K562 (cell line): ENCODE results near the gene RTL1. TPM values are rescaled to one million over a fixed set of nuclear protein-coding genes. Genes with fewer than 3 reads are reported as not detected.

Experiments used
- ATAC-seq: fragments of 200-7000 bp; cut with Tn5 transposase; 3 replicates; pipeline ENCODE4 v1.9.1; 2020; ENCODE audit warnings: moderate library complexity
- BruUV-seq: library from RNA; stranded (reverse); fragments of 400-500 nt; replicated peaks from 2 replicates; lab custom pipeline; 2021; lab: Mats Ljungman, UMichigan
- CTCF ChIA-PET: fragments of 300-600 bp; formaldehyde crosslinking; extraction: SDS; loops from one replicate; lab custom pipeline; 2021; ENCODE audit warnings: low intra/inter-chr PET ratio; lab: Yijun Ruan, JAX
- POLR2A ChIA-PET: fragments of 300-600, 350-650 bp; sonication (Branson Sonifier 250); formaldehyde crosslinking; extraction: SDS; loops from one replicate; lab custom pipeline; 2021; ENCODE audit warnings: antibody characterized with exemption, inconsistent platforms; lab: Yijun Ruan, JAX
- DNase-seq, 4 experiments: peaks; one replicate each; pipeline versions ENCODE4 v3.0.0 to v3.0.0-alpha.2; 2011 to 2018; ENCODE audit warnings: low spot score in 3 of 4, mixed read lengths in 3 of 4; ENCODE audit errors: extremely low read depth in 1 of 4
- FAIRE-seq: peaks from 2 replicates; lab custom pipeline; 2011; peaks lifted over from hg19 to GRCh38; lab: Jason Lieb, UNC
- H2AFZ ChIP-seq: 2 replicates; pipeline ENCODE4 v1.6.0; 2011; ENCODE audit warnings: low read depth, low read length, control low read depth, inconsistent platforms
- H3K27ac ChIP-seq: fragments of 200-600 bp; 3 replicates; pipeline ENCODE4 v1.8.0; 2011; ENCODE audit warnings: low read depth, mild to moderate bottlenecking, control low read depth, inconsistent platforms, low read length, moderate library complexity, mixed read lengths; ENCODE audit errors: extremely low read depth
- H3K27me3 ChIP-seq, 2 experiments: fragments of 300-600 bp in 1 of 2; 2 replicates in 1 of 2; 3 replicates in 1 of 2; pipeline versions ENCODE4 v1.6.0 to v1.8.0; 2011; ENCODE audit warnings: inconsistent platforms in 2 of 2, low read length in 2 of 2, mild to moderate bottlenecking in 1 of 2, mixed read lengths in 1 of 2, moderate library complexity in 1 of 2; ENCODE audit not compliant: control insufficient read depth in 2 of 2, insufficient read depth in 2 of 2
- H3K36me3 ChIP-seq: fragments of 300-600 bp; 3 replicates; pipeline ENCODE4 v1.8.0; 2011; ENCODE audit warnings: mild to moderate bottlenecking, low read length, inconsistent platforms; ENCODE audit not compliant: control insufficient read depth, insufficient read depth
- H3K4me1 ChIP-seq, 2 experiments: fragments of 200-600 bp in 1 of 2; replicated peaks in 1 of 2; 2 replicates in 1 of 2; 3 replicates in 1 of 2; pipeline versions ENCODE4 v1.5.1 to v1.8.0; 2011; ENCODE audit warnings: inconsistent platforms in 2 of 2, low read length in 2 of 2, mild to moderate bottlenecking in 1 of 2, mixed read lengths in 1 of 2, moderate library complexity in 1 of 2; ENCODE audit not compliant: control insufficient read depth in 2 of 2, insufficient read depth in 2 of 2
- H3K4me2 ChIP-seq: 2 replicates; pipeline ENCODE4 v1.6.1; 2011; ENCODE audit warnings: low read length, control low read depth, inconsistent platforms, mixed read lengths; ENCODE audit not compliant: insufficient read depth
- H3K4me3 ChIP-seq: fragments of 200-600 bp; sonication (generic), shearing (Covaris generic); 2 replicates; pipeline ENCODE4 v1.5.1; 2016; ENCODE audit warnings: control low read depth, inconsistent platforms
- H3K79me2 ChIP-seq: fragments of 200-600 bp; 3 replicates; pipeline ENCODE4 v1.8.0; 2011; ENCODE audit warnings: low read length, inconsistent platforms; ENCODE audit not compliant: control insufficient read depth, insufficient read depth
- H3K9ac ChIP-seq, 2 experiments: 2 replicates each; pipeline versions ENCODE4 v1.6.0 to v1.6.1; 2011; ENCODE audit warnings: low read depth in 2 of 2, low read length in 2 of 2, control low read depth in 1 of 2, inconsistent platforms in 1 of 2, mild to moderate bottlenecking in 1 of 2, mixed read lengths in 1 of 2; ENCODE audit not compliant: insufficient read depth in 1 of 2
- H3K9me1 ChIP-seq: one replicate; pipeline ENCODE4 v1.6.0; 2011; ENCODE audit warnings: inconsistent platforms, mild to moderate bottlenecking, low read length, moderate library complexity; ENCODE audit not compliant: control insufficient read depth, insufficient read depth
- H3K9me3 ChIP-seq: replicated peaks from 2 replicates; pipeline ENCODE4 v1.5.1; 2011; ENCODE audit warnings: low read depth, low read length, inconsistent platforms; ENCODE audit not compliant: control insufficient read depth, insufficient read depth
- H4K20me1 ChIP-seq: replicated peaks from 2 replicates; pipeline ENCODE4 v1.6.1; 2011; ENCODE audit warnings: low read length, inconsistent platforms, mixed read lengths; ENCODE audit not compliant: control insufficient read depth, insufficient read depth
- WGBS: fragments of 100-300 bp; shearing (Covaris generic); methylation state at CpG from one replicate; pipeline ENCODE4 v1.1.6; 2016; ENCODE audit warnings: low coverage, mixed read lengths; ENCODE audit not compliant: insufficient coverage; ENCODE audit errors: missing lambda C conversion rate; 5-methylcytosine and 5-hydroxymethylcytosine counted together
- in situ Hi-C: fragments of 300-500 bp; cut with MboI; formaldehyde crosslinking; loops from 4 replicates; pipeline ENCODE4 v1.15.0; 2018; ENCODE audit warnings: inconsistent platforms, mixed read lengths
- intact Hi-C: fragments of 100-400 bp; cut with micrococcal nuclease; formaldehyde crosslinking; loops from 2 replicates; pipeline ENCODE4 v1.14.2; 2022
- polyA plus RNA-seq, 8 experiments: library from polyadenylated mRNA; depleted of rRNA in 4 of 8; stranded (reverse) in 5 of 8; unstranded in 3 of 8; fragments of >200 nt; fragmentation: Nextera tagmentation in 2 of 8; fragmentation: Illumina TruSeq in 1 of 8; extraction: Ambion mirVana in 2 of 8; extraction: Trizol in 1 of 8; gene quantifications; 2 replicates each; pipeline versions ENCODE4 v1.2.1 to v1.2.3, GENCODE V29; 2011 to 2014; ENCODE audit warnings: inconsistent platforms in 1 of 8, missing spikeins in 1 of 8
- total RNA-seq, 7 experiments: library from RNA; depleted of rRNA in 6 of 7; stranded (reverse); fragments of >200 nt in 6 of 7; fragmentation: Illumina TruSeq in 2 of 7; extraction: Trizol in 2 of 7; gene quantifications; 2 replicates each; pipeline versions ENCODE4 v1.2.1 to v1.2.3, GENCODE V29; 2011 to 2021; ENCODE audit warnings: low replicate concordance in 1 of 7
- TF ChIP-seq, protein P1 (sequence below): fragments of 250-450 bp; sonication (Bioruptor Pico); IDR thresholded peaks from 2 replicates; pipeline ENCODE4 v1.4.0; 2020; ENCODE audit warnings: mild to moderate bottlenecking, moderate library complexity

RTL1 gene
- total and polyA plus RNA-seq, 9 of the 15 experiments (the other 6 are each of a cell fraction or from before 2014, with no cell fraction given) = not detected

DNA sequence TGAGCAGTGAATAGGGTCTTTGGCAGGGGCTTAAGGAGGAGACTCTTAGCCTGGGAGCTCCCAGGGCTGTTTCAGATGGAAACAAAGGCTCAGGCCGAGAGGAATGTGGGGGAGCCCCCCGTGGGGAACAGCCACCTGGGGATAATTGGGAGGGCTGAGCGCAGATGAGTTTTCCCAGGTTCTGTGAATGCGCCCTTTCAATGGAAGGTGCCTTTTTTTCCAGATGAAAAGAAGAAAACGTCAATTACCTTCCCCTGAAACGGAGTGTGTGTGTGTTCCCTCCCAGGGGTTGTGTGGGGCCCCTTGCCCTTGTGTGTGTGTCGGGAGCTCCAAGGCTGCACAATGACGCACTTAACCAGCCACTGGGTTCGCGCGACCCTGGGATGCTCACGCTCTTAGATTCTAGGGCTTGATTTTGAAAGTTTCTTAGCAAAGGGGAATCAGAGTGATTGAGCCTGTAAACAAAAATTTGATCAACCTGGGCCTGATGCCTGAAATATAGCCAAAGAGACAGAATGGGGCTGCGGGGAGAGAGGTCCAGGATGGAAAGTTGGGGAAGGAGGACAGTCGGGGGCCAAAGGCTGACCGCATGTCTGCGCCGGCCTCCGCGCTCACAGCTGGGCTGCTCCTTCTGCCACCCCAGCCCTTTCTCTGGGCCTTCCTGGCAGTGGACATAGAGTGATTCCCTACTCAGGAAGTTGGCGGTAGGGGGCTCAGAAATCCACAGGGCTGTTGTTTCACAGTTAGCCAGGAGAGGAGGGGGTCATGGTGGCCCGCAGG, 63.0 kb downstream of the RTL1 start:
- intact Hi-C loops (no loop called here), in situ Hi-C loops (loop anchor here (10.0 kb wide), 1 partner anchor 176 kb away; no protein-coding TSS in a partner anchor)
- Histone ChIP-seq H3K9me3 (no peaks in the 10 kb centered on the region), H3K27ac (no peak overlapping the region), H3K4me3 (no peak overlapping the region), H3K36me3 (no peaks in the 10 kb centered on the region), H3K4me2 (no peak overlapping the region), H3K9ac (no peak overlapping the region; a peak in 1 of 4 replicates), H3K27me3 (no peaks in the 10 kb centered on the region), H4K20me1 (no peaks in the 10 kb centered on the region; the same call in 1 of the 2 replicates), H3K9me1 (no peaks in the 10 kb centered on the region), H3K4me1 (peaks cover 0 to 34% of the 10 kb centered on the region in 2 experiments; a peak in 3 of 5 replicates), H3K79me2 (no peaks in the 10 kb centered on the region), H2AFZ (peak overlapping the region; percentile 54; the same call in 1 of the 2 replicates)
- WGBS = 72% methylated on average over 10 of the region's 21 CpGs
- TF ChIP-seq, protein P1, sequence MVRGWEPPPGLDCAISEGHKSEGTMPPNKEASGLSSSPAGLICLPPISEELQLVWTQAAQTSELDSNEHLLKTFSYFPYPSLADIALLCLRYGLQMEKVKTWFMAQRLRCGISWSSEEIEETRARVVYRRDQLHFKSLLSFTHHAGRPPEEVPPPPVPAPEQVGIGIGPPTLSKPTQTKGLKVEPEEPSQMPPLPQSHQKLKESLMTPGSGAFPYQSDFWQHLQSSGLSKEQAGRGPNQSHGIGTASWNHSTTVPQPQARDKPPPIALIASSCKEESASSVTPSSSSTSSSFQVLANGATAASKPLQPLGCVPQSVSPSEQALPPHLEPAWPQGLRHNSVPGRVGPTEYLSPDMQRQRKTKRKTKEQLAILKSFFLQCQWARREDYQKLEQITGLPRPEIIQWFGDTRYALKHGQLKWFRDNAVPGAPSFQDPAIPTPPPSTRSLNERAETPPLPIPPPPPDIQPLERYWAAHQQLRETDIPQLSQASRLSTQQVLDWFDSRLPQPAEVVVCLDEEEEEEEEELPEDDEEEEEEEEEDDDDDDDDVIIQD (CRISPR knock-in tag) = no peak
- DNase-seq (no peak), FAIRE-seq (no peak), ATAC-seq (no peak)
- ChIA-PET POLR2A (interaction anchor here (0.7 to 1.2 kb wide), 3 partner anchors 9 to 10 kb away, joined by 3 read pairs; no protein-coding TSS in a partner anchor), CTCF (no interaction called here)
- no TSS peak for BruUV-seq
